ENCODE results near the gene TMEM143. TPM values are rescaled to one million over a fixed set of nuclear protein-coding genes. Genes with fewer than 3 reads are reported as not detected.
A peak's percentile ranks its signal among the peaks of the same experiment; 100 is the strongest.

Gene TMEM143
- total RNA-seq, 1 experiment from 2014 or later: 15.2 TPM

DNA sequence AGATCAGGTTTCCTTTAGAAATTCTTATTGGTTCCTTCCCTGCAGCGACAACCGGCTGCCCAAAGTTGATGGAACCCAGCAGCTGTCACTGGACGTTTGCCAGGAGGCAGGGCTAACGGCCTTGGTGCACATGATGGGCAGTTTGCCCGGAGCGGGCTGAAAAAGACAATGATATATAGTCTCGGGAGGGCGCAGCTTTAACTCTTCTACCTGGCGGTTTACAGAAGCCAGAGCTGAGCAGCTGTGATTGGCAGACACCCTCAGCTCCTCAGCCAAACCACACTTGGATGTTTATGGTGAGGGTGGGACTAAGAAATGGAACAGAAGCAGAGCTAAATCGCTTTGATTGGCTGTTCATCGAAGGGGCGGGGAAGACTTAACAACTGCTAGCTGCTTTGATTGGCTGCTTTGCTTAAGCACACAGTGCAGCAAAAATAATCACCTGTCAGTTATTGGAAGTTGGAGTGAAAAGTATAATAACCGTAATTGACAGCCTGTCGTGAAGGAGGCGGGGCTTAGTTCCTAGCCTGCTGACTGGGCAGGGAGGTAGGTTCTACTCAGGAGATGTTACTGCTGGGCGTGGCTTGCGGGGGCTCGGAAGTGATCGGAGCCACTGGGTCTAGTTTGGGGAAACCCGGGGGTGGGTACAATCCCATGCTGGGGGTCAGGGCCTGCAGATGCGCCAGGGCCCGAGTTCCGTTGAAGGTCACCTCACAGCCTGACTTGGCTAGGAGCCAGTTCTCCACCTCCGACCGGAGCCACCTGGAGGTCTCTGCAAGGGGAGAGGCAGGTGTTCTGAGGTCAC, 30.9 kb downstream of the TMEM143 start:
- H3K4me3 Mint-ChIP-seq: peak overlapping the region; percentile 65 to 81

More for the DNA sequence above, 30.9 kb downstream of the TMEM143 start:
- no peak overlapping the region for H2BK15ac ChIP-seq (ENCODE audit: low read depth, low read length)
- peak overlapping the region; percentile 40 to 87 (median 74) for H3K27ac Mint-ChIP-seq
- no peak overlapping the region for H3K27ac ChIP-seq (ENCODE audit: insufficient read length, low read depth, low read length)
- no peak for TF ChIP-seq CTCF (conservative IDR thresholded peaks at IDR 0.05)
- no peak overlapping the region for H3K14ac ChIP-seq (ENCODE audit: insufficient read depth, low read length)
- no CpG with 5 or more reads among the region's 25 CpGs for WGBS (ENCODE audit: extremely low coverage, insufficient read length, low lambda C conversion rate)
- peaks cover 28 to 31% of the 10 kb centered on the region in 2 experiments for H3K4me1 Mint-ChIP-seq
- H2BK20ac ChIP-seq (ENCODE audit: low read depth, low read length, poor library complexity, severe bottlenecking): no peak overlapping the region
- H3K4me1 ChIP-seq (ENCODE audit: insufficient read depth, low read length): peaks cover 3% of the 10 kb centered on the region; the same call in 1 of the 2 replicates
- no peak overlapping the region for H2AFZ ChIP-seq (ENCODE audit: low read length)
- no peak overlapping the region for H4K91ac ChIP-seq (ENCODE audit: insufficient read length, low read depth, low read length)
- H3T11ph ChIP-seq (ENCODE audit: low read length): no peak overlapping the region
- peak; percentile 94 for DNase-seq
- peak overlapping the region; percentile 17 for H3K9ac ChIP-seq (ENCODE audit: extremely low read depth, insufficient read length, low read length)
- H3K36me3 Mint-ChIP-seq (ENCODE audit: insufficient read depth in 1 of 3, low read depth in 3 of 3): peaks cover 3 to 5% (median 4%) of the 10 kb centered on the region in 3 experiments; a peak in 5 of 7 replicates
- H3K9me3 Mint-ChIP-seq: peaks cover 3 to 4% of the 10 kb centered on the region in 2 experiments; a peak in 3 of 5 replicates
- no peaks in the 10 kb centered on the region for H4K20me1 ChIP-seq (ENCODE audit: control insufficient read depth, insufficient read depth, insufficient read length)
- peaks cover 14% of the 10 kb centered on the region for H3K23me2 ChIP-seq (ENCODE audit: insufficient read length, low read depth, low read length, poor library complexity, severe bottlenecking)
- H3K27me3 ChIP-seq (ENCODE audit: insufficient read depth, low read length): no peaks in the 10 kb centered on the region
- peaks cover 12% of the 10 kb centered on the region for H3K27me3 Mint-ChIP-seq (ENCODE audit: low read depth)
- H2AK5ac ChIP-seq (ENCODE audit: insufficient read length, low read length): no peak overlapping the region
- no peak overlapping the region for H3K23ac ChIP-seq (ENCODE audit: insufficient read length, low read depth, low read length)
- no peak overlapping the region for H3K56ac ChIP-seq (ENCODE audit: insufficient read length, low read depth, low read length)
- H4K8ac ChIP-seq (replicated peaks; ENCODE audit: insufficient read length, low read depth, low read length): no peak overlapping the region
- no peaks in the 10 kb centered on the region for H3K79me1 ChIP-seq (ENCODE audit: insufficient read depth, low read depth, low read length, poor library complexity, severe bottlenecking)
- H3K4ac ChIP-seq (ENCODE audit: low read depth, low read length): no peak overlapping the region
- H2BK5ac ChIP-seq (ENCODE audit: insufficient read length, low read length): no peak overlapping the region
- H3K4me2 ChIP-seq (ENCODE audit: insufficient read depth, insufficient read length, low read length): peak overlapping the region; percentile 82
- no peak overlapping the region for H2BK12ac ChIP-seq (ENCODE audit: insufficient read length, low read depth, low read length)
- no peak overlapping the region for H4K5ac ChIP-seq (ENCODE audit: insufficient read length, low read depth, low read length)
- H2BK120ac ChIP-seq (ENCODE audit: low read depth, low read length, poor library complexity, severe bottlenecking): no peak overlapping the region
- H3K79me2 ChIP-seq (ENCODE audit: insufficient read depth, low read length): no peaks in the 10 kb centered on the region
- no peaks in the 10 kb centered on the region for H3K9me3 ChIP-seq (ENCODE audit: control insufficient read depth, low read depth, low read length)
- no peak overlapping the region for H3K18ac ChIP-seq (ENCODE audit: insufficient read length, low read depth, low read length)
